GM19328 (cell line): ENCODE measurements around the gene MAPRE2.

Experiments used
- ATAC-seq: cut with Tn5 transposase; IDR thresholded peaks from one replicate; pipeline ENCODE4 v1.9.1; 2021; ENCODE audit warnings: mild to moderate bottlenecking, moderate library complexity; ENCODE audit not compliant: unreplicated experiment

MAPRE2 gene

GRCh38 chr18:35118641-35119040, 77.4 kb downstream of the MAPRE2 start:
- no peak for ATAC-seq

- no peak for ATAC-seq
Observed at GRCh38 chr18:35121038-35121437, 79.8 kb downstream of the MAPRE2 start.

DNA sequence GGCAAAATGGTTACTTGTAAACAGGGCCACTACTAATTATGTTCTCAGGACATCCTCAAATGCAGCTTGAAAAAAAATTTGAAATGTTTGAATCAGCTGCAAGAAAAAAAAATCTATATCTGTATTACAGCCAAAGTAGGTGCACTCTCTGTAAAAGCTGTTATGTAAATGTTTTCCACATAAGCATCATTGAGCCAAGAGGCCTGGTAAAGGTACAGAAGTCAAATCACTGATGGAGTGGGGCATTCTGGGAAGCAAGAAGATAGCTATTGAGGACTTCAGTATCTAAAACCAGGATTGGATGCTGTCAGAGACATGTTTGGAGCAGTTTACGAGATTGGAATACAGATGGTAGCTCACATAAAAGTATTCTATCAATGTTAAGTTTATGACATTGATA, 80.3 kb downstream of the MAPRE2 start:
- ATAC-seq = no peak

GRCh38 chr18:35122586-35123224, 81.5 kb downstream of the MAPRE2 start:
- peak; percentile 74 for ATAC-seq

- no peak for ATAC-seq
Observed at GRCh38 chr18:35123811-35124210, 82.6 kb downstream of the MAPRE2 start.

DNA sequence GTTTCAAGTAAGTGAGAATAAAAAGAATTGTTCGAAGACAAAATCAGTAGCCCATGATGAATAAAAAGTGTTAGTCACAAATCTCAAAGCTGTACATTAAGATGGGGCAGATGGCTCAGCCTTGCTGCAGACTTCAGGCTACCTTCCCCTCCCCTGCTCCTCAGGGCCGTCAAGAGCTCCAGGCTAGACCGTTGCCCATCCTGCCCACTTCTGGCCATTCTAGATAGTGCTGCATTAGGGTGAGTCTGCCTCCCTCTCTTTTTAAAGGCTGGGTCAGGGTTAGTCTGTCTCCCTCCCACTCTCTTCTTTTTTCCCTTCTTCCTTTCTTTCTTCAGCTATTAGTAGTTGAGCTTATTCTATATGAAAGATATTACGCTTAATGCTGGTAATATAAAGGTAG, 86.0 kb downstream of the MAPRE2 start:
- ATAC-seq = no peak

DNA sequence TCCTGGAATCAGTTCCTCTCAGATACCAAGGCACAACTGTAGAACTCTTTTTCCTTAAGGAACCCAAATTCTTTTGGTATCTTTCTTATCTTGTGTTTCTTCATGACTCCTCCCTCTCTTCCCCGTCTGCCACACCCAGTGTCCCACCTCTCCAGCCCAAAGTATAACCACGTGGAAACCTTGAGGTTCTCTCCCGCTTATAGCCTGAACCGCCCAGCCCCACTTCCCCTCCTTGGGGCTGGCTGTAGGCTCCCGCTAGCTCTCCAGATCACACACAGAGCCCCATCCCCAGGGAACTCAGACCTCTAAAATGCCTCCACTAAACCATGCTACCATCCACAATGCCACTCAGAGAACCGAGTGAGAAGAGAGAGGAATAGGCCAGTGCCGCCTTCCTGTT, 87.5 kb downstream of the MAPRE2 start:
- no peak for ATAC-seq

- no peak for ATAC-seq
Observed at GRCh38 chr18:35130236-35130635, 89.0 kb downstream of the MAPRE2 start.

DNA sequence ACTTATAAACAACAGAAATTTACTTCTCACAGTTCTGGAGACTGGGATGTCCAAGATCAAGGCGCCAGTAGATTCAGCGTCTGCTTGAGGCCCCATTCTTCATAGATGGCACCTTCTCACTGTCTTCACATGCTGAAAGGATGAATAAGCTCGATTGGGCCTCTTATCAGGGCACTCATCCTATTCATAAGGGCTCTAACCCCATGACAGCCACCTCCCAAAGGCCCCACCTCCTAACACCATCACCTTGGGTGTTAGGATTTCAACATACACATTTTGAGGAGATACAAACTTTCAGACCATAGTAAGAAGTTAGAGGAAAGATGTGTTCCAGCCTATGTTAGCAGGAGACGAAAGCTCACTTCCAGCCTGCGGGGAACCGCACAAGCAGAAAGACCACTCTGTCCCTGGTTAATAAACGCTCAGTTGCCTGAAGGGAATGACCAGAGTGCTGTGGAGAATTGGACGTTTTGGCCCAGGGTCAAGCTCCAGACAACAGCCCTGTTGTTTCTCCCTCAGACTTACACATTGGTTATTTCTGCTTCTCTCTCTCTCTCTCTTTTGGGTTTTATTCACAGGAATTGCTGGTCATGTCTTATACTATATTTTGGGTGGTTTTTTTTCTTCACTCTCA, 90.3 kb downstream of the MAPRE2 start:
- no peak for ATAC-seq

- ATAC-seq = no peak
Observed at GRCh38 chr18:35132021-35132902, 91.0 kb downstream of the MAPRE2 start.

DNA sequence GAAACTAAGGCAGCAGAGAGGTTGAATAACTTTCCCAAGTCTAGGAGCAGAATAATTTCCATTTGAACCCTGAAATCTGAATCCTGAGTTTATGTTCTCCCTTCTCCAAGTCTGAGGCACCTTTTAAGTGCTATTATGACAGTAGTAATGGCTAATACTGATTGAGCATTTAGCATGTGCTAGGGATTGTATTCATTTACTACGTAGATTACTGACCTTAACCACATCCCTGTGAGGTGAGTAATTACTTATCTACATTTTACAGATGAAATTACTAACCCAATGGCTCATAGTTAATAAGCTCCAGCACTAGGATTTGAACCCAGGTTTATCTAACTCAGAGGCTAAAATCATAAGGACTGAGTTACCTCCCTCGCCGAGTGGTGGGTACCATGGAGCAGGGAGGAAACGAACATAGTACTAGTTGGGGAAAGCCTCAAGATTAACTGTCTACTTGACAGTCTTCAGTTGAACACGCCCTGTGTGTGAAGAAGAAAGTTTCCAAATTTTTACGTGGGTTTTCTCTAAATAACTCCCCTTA, 93.0 kb downstream of the MAPRE2 start:
- no peak for ATAC-seq

- ATAC-seq = no peak
Observed at GRCh38 chr18:35134791-35135531, 93.7 kb downstream of the MAPRE2 start.

- no peak for ATAC-seq
Observed at GRCh38 chr18:35136248-35136647, 95.0 kb downstream of the MAPRE2 start.

DNA sequence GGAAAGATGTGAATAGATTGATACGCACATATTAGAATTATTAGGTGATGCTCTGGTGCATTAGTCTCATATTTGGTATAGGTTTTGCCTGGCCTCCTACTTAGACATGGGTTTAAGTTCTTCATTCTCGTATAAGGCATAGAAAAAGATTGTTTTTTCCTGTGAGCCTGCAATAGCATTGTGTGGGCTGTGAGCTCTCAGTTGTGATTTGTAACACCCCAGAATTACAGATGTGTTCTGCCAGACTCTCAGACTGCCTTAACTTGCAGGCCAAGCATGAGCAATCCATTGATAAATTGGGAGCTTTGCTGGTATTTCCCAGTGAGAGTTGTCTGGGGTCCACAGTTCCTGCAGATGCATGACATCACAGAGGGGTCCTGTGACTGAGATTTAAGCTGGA, 95.7 kb downstream of the MAPRE2 start:
- ATAC-seq = no peak

DNA sequence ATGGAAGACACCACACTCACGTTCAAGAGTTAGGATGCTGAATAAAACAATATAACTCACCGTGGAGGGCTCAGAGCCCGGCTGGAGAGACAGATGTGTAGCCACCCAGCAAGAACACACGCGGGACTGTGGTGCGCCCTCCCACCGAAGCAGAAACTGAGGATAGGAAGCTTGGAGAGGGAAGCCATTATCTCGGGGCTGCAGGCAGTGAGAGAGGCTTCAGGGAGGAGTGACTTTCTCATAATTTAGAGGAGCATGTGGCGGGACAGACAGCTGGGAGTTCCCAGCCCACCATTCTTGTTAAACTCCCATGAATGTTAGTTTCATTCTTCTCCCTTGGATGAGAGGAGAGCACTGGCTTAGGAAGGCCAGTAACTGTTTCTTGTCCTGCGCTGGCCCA, 96.4 kb downstream of the MAPRE2 start:
- no peak for ATAC-seq

- ATAC-seq = no peak
Observed at GRCh38 chr18:35138773-35139172, 97.6 kb downstream of the MAPRE2 start.

- ATAC-seq = no peak
Observed at GRCh38 chr18:35139517-35139916, 98.3 kb downstream of the MAPRE2 start.

DNA sequence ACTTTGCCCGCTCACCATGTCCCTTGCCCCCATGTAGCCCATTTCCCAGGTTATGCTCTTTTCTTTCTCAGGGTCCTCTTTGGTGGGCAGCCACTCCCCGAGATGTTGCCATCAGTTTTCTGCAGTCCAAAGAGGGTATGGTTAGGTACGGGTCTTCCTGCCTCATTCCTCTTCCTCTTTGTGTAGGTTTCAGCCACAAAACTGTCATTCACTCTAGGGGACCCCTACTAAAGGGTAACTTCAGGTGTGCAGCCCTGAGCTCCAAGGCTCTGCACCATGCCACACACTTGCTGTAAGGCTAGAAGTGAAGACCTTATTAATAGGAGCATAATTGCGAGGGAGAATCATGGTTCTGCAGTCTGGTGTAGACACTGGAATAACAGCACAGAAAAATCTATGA, 99.9 kb downstream of the MAPRE2 start:
- ATAC-seq = no peak

DNA sequence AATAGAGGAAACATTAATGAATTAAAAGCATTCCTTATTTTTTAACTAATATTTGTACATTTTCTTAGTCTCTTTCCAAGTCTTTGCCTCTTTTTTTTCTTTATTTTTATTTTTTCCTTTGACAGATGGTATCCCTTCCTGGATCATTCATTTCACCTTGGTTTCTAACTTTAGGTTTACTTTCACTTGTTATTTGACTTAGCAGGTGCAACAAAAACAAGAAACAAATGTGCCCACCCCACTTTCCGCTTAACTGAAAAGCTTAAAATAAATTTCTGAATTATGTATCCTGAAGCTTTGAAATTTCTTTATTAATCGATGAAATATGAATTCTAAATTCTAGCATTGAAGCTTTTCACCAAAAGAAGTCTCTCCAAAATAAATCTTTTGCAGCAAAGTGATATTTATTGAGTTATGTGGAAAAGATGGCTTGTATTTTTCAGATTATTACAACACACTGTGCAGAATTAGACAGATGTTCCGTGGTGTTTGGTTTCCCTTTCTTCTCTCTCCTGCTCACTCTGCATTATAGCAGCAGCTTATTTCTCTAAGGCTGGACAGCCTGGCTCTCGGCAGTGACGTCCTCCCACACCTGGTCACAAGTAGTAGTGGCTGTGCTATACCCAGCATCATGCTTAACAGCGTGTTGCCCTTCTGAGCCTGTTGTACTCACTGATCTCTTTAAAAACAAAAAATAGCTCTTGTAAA, 100.5 kb downstream of the MAPRE2 start:
- no peak for ATAC-seq

- ATAC-seq = no peak
Observed at GRCh38 chr18:35142275-35142615, 101.0 kb downstream of the MAPRE2 start.
